ENCODE data around the gene TFDP1.
"Not testable (repeated sequence)": the region's sequence is repeated elsewhere in the genome, so short reads cannot be mapped to it uniquely, and the experiment has no call there.

The TFDP1 gene

DNA sequence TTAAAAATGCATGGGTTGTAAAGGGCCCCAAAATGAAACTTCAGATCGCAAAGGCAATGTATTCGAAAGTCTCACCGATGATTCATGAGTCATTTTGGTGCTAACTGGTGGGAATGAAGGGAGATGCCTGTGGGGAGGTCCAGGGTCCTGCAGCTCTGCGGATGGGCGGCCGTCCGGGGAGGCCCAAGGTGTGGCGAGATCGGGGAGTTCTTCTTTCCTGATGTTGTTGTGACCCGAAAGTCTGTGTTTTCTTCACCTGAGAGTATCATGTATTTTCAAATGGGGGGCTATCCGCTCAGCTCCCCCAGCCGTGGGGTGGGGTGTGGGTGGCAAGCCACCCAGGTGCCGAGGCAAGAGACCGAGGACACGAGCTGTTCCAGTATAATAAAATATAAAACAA lies 36.5 kb downstream of the TFDP1 start:
- no peak for DNase-seq

DNA sequence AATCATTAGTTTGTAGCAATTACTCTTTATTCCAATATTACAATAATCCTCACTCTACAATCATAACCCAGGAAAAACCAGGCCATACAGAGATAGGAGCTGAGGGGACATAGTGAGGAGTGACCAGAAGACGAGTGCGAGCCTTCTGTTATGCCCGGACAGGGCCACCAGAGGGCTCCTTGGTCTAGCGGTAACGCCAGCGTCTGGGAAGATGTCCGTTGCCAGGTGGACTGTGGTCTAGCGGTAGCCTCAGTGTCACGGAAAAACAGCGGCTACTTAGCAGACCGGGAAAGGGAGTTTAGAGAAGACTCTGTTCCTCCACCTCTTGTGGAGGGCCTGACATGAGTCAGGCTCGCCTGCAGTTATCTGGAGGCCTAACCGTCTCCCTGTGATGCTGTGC lies 36.9 kb downstream of the TFDP1 start:
- not testable (repeated sequence) for DNase-seq

DNA sequence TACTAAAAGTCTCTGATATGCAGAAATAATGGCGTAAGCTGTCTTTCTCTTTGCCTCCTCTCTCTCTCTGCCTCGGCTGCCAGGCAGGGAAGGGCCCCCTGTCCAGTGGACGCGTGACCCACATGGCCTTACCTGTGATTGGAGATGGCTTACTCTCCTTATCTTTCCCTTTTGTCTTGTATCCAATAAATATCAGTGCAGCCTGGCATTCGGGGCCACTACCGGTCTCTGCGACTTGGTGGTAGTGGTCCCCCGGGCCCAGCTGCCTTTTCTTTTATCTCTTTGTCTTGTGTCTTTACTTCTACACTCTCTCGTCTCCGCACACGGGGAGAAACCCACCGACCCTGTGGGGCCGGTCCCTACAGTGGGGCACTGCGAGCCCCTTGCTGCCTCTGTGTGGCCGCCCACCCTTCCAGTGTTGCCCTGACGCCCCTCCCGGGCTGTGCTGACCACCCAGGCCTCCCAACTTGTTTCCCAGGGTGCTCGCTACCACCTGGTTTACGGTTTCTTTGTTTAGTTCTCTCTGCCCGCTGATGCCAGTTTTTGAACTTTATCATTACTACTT lies 37.5 kb downstream of the TFDP1 start:
- DNase-seq, result not testable (repeated sequence)

DNA sequence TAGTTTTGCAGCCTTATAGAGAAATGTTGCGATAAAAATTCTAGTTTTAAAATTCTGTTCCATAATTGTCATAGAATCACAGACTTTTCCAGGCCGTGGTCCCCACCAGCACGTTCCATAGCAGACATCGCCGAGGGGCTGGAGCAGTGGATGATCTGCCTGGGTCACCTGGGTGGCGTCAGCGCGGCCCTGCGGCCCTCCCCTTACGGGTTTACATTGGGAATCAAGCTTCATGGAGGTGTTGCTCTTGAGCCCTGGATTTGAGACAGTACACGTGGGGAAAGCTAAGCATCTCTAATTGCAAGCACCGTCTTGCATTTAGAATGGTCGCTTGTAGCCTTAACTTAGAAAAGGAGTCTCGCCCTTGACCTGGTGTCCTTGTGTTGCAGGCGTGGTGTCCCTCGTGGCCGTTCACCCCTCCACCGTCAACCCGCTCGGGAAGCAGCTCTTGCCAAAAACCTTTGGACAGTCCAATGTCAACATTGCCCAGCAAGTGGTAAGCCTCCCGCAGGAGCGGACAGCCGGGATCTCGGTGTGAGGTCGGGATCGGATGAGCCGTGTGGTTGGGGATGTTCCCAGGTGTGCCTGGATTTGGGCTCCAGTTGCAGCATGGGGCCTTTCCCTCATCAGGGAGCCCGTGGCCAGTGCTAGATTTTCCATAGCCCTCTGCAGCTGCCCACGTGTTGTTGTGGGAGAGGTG lies 38.4 kb downstream of the TFDP1 start:
- no peak for DNase-seq

DNA sequence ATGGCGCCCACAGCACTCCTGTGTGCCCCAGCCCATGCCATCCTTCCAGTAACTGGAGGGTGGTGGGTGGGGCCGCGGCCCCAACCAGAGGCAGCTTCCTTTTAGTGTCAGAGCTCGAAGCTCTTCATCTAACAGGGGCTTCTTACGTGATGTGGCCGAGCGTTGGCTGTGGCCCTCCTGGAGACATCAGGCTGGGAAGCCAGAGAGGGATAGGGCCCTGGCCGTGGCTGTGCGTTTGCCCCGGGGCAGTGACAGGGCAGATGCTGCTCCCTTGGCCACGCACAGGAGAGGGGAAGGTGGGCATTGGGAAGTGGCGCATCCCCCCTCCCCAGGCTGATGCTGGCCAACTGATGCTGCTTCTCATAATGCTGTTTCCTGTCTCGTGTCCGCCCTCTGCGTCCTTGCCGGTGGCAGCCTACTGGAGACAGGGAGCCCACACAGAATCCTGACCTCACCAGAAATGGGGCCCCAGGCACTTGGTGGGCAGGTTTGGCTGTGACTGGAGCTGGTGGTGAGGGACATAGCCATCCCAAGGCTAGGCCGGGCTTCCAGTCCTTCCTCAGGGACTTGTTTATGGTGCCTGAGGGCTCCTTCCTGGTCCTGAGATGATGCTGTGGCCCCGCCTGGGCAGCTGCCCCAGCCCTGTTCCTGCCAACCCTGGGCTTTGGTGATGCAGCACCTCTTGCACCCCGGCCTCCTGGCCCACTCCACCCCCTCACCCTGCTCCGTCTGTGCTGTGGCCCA lies 39.1 kb downstream of the TFDP1 start:
- DNase-seq, result no peak

DNA sequence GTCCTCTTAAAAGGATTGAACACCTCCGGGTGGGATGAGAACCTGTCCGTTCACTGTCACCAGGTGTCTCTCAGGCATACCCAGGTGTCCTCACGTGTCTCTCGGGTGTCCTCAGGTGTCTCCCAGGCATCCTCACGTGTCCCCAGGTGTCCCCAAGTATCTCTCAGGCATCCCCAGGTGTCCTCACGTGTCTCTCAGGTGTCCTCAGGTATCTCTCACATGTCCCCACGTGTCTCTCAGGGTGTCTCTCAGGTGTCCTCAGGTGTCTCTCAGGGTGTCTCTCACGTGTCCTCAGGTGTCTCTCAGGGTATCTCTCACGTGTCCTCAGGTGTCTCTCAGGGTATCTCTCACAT lies 39.7 kb downstream of the TFDP1 start:
- no peak for DNase-seq

DNA sequence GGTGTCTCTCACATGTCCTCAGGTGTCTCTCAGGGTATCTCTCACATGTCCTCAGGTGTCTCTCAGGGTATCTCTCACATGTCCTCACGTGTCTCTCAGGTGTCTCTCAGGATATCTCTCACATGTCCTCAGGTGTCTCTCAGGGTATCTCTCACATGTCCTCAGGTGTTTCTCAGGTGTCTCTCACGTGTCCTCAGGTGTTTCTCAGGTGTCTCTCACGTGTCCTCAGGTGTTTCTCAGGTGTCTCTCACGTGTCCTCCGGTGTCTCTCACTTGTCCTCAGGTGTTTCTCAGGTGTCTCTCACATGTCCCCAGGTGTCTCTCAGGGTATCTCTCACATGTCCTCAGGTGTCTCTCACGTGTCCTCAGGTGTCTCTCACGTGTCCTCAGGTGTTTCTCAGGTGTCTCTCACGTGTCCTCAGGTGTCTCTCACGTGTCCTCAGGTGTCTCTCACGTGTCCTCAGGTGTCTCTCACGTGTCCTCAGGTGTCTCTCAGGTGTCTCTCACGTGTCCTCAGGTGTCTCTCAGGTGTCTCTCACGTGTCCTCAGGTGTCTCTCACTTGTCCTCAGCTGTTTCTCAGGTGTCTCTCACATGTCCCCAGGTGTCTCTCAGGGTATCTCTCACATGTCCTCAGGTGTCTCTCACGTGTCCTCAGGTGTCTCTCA lies 40.2 kb downstream of the TFDP1 start:
- not testable (repeated sequence) for DNase-seq

DNA sequence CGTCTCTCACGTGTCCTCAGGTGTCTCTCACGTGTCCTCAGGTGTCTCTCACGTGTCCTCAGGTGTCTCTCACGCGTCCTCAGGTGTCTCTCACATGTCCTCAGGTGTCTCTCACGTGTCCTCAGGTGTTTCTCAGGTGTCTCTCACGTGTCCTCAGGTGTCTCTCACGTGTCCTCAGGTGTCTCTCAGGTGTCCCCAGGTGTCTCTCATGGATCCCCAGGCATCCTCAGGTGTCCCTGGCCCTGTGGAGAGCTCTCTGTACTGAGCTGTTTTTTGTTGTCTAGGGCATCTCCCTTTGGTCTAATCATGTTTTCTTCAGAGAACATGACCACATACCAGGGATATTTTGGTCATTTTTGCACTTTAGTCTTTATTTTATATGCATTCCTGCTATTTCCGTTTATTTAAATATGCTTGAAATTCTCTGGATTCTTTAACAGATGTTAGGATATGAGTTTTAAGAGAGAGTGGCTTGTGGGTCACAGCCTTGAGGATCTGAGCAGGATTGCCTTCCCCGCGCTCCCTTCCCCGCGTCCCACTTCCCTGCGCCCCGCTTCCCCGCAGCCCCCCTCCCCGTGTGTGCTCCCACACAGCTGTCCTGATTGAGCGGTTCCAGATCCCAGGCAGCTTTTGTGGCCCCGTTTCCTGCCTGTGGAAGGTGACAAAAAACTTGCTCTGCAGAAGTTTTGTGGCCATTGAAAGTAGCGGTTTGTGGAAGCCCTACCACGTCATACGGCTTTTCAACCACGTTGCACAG lies 41.6 kb downstream of the TFDP1 start:
- DNase-seq, result no peak

DNA sequence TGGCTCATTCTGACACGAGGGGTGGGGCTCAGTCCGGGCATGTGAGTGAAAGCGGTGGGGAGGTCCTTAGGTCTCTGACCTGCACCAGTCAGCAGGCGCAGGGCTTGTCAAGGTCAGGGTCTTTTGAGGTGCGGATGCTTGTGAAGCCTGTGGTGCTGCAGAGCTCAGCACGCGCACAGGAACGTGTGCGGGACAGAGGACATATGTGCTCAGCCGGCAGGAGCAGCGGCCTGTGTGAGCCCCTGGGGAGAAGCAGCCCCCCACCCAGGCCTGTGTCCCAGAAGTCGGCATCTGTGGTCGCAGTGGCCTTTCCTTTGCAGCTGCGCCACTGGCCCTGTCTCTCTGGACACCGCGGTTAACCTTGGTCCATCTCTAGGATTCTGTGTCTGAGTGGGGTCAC lies 42.6 kb downstream of the TFDP1 start:
- no peak for DNase-seq

DNA sequence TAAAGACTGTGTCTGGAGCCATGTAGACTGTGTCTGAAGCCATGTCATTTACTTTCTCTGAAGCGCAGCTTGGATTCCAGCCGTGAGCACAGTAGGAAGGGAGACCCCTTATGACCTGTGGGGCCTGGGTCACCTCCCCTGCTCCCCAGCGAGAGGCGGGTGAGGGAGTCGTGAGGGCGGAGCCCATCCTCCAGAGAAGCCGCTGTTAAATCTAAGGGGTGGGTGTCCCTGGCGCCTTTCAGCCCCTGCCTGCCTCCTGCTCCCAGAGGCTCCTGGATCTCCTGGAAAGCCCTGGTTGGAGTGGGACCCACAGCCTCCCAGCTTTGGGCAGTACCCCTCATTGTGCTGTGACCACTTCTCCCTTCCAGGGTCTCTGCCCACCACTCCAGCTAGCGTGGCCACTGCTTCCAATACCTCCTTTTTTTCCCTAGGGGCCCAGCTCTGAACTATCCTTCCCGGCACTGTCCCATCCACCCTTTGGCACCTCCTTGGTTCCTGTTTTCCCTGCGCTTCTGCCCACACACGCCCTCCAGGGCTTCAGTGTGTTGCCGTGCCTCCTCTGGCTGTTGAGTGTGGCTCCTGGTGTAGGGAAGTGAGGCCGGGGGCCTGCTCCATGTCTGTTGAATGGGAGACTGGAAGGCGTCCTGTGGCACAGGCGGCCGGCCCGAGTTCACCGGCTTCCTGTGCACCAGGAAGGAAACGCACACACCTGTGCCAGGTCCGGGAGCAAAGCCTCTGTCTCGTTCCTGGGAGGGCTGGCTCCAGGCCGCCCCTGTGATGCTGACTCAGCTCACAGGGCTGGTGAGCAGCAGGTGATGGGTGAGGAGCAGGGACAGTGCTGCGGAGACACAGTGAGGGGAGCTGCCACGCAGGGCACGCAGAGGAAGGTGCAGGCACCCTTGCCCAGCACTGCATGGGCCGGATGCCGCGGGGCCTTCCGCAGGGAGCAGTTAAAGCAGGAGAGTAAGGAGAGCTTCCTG lies 44.0 kb downstream of the TFDP1 start:
- DNase-seq, result no peak

DNA sequence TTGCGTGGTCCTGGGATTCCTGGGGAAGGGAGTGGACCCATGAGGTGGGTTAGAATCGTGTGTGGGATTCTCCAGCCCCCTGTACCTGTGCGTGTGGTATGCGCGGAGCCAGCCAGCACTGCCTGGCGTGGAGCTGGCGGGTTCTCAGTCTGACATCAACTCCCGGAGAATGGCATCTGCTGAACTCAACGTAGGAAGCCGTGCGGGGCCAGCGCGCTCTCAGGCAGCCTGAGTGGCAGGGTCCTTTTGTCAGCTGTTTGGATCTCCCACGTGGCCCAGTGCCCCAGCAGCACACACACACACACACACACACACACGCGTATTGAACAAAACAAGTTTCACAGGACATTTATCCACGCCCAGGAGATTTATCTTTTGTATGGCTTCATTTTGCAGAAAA lies 45.3 kb downstream of the TFDP1 start:
- DNase-seq, result no peak

DNA sequence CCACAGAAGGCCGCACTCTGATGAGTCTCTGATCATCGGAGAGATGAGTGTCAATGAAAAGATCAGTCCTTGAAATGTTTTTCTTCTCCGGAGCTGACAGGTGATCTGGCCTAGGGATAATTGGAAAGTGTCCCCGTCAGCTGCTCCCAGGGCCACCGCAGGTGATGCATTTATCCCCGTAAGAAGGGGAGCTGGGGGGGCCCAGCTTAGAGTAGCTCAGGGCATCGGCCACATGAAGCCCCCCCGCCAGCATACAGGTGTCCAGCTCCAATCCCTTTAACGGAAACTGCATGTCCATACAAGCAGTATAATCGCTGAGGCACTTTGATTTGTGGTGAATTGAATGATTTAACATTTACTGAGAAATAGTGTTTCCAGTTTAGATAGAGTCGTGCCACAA lies 45.7 kb downstream of the TFDP1 start:
- DNase-seq, result no peak

DNA sequence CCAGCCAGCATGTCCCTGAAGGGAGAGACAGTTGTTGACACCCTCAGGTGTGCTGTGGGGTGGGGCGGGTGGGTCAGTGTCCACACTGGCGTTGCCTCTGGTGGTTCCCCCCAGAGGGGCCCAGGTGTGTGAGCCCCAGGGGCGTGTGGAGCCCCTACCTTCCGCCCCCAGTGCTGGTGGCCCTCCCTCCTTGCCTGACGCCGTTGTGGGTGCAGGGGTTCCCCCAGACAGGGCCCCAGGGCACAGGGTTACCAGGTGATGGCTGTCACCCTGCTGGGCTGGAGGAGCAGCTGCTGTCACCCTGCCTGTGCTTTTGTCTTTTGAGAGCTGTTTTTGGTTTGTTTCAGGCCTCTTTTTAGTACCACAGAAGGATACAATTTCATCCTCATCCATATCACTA lies 46.3 kb downstream of the TFDP1 start:
- DNase-seq, result no peak

DNA sequence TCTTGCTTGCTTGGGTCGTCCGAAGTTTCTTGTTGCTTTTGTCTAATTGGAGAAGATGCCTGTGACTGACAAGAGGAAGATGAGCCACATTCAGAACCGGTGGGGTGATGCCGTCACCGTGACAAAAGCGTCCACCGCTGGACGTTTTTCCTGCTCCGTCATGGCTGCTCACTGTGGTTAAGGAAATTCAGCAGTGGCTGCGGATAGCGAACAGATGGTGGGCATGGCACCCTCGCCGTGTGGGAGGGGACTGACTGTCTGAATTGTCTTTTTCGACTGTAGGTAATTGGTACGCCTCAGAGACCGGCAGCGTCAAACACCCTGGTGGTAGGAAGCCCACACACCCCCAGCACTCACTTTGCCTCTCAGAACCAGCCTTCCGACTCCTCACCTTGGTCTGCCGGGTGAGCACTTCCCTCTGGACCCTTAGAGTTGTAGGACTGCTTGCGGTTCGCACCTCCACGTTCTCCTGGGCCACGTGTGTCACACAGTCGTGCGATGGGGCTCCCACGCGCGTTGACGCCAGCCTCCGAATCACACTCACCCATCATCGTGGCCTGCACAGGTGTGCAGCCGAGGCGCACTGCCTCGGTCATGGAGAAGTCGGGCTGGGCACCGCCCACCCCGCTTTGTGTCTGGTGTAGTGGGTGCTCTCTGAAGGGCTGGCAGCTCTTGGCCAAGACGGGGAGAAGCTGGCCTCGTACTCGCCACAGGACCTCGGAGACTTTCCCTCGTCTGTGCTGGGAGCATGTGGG lies 47.0 kb downstream of the TFDP1 start:
- no peak for DNase-seq

DNA sequence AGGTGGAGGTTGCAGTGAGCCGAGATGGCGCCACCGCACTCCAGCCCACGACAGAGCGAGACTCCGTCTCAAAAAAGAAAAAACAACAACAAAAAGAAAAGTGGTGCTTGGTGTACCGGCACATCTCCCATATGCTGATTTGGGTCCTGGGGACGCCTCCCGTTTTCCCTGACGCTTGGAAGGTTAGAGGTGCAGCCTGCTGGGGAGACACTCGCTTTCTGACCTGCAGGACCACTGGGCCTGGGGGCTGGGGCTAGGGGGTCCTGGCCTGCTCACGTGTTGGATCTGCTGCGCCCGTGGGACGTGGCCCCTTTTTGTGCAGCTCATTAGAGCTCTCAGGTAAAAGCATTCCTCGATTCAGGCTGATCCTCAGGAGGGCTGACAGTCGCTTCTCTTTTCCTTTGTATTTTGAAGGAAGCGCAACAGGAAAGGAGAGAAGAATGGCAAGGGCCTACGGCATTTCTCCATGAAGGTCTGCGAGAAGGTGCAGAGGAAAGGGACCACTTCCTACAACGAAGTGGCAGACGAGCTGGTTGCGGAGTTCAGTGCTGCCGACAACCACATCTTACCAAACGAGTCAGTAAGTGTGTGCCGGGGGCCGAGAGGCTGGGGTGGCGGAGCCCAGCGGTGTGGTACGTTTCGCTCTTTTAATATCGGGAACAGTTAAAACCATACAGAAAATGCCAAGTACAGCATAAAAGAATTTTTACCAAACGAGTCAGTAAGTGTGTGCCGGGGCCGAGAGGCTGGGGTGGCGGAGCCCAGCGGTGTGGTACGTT lies 48.3 kb downstream of the TFDP1 start:
- DNase-seq, result no peak

DNA sequence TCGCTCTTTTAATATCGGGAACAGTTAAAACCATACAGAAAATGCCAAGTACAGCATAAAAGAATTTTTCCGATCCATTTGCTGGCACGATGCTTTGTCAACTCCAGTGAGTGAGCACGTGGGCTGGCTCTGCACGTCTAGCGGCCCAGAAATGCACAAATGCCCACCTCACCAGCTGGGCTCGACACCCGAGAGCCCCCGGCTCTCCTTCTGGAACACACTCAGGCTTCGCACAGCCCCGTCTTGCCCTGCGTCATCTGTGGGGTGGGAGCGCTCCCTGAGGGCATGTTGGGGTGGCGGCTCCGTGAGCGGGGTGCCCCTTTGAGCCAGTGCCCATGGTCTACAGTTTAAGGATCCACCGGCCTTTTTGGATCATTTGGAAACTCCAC lies 48.9 kb downstream of the TFDP1 start:
- no peak for DNase-seq

DNA sequence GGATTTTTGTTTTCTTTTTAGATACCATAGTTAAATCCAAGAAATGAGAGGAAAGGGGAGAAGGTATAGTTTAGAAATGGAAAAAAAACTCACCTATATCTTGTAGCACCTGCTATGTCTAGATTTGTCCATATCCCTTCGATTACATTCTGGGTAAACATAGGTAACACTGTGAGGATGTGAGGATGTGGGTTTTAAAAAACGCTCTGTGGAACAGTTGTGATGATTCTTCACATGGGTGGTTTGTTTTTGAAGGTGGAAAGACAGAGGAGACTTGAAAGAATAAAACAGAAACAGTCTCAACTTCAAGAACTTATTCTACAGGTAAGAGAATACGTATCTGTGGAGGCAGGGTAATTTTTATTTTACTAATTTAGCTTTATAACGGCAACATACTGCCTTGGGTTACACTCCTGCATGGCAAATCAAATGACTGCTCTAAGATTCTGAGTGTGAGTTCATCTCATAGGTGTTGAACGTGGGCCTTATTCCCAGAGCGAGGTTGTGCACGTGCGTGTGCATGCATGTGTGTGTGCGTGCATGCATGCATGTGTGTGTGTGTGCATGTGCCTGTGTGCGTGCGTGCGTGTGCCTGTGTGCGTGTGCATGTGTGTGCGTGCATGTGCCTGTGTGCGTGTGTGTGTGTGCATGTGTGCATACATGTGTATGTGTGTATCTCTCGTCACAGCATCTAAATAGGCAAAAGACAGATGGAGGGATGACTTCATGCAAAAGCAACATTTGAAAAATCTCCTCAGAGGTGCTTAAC lies 49.9 kb downstream of the TFDP1 start:
- no peak for DNase-seq

DNA sequence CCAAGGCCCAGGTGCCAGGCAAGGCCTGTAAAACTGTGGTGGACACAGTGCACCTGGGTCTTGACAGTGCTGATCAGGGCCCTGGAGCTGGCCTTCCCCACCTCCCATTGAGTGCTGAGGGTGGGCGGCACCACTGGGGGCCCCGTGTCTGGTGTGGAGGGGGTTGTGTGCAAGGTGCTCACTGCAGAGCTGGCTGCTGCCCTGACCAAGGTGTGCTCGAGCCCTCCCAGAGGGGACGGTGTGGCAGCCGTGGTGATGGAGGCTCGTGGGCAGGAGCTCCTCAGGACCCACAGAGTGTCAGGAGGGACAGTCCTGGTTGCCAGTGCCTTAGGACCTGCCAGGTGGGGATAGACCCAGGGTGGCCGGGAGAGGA lies 50.5 kb downstream of the TFDP1 start:
- no peak for DNase-seq

DNA sequence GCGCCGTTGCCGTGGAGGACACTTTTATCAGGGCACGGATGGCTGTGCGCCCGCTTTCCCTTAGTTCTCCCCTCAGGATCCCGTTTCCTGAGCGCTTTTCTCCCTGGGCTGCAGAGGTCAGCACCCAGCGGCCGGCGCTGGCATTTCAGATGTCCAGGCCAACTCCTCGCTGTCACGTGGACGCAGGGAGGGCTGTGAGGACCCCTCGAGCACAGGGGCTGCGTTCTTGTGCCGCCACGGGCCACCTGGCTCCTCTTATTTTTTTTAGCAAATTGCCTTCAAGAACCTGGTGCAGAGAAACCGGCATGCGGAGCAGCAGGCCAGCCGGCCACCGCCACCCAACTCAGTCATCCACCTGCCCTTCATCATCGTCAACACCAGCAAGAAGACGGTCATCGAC lies 51.2 kb downstream of the TFDP1 start:
- DNase-seq, result no peak
